ENCODE measurements around the gene SNX30.

DNA sequence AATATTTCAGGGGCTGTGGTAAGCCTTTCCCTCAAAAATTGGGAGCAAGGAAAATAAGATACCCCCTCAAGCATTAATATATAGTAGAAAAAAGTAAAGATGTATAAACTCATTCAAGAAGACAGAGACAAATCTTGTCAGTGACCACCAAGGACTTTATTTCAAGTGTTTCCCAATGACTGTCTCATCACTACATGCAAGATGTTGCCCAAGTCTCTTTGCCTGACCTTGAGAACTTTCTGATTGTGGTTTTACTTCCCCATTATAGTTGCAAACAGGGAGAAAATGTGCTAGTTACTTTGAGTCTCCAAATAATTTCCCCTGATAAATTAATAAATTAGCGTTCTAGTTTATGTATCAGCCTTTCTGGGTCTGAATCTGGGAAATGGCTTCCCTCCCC, 144.1 kb downstream of the SNX30 start:
- TF ChIP-seq POLR2AphosphoS5 (IDR thresholded peaks at IDR 0.05) (no peak), EP300 (IDR thresholded peaks at IDR 0.05) (no peak), POLR2A (IDR thresholded peaks at IDR 0.05) (no peak)
- TF ChIP-seq, protein P1, sequence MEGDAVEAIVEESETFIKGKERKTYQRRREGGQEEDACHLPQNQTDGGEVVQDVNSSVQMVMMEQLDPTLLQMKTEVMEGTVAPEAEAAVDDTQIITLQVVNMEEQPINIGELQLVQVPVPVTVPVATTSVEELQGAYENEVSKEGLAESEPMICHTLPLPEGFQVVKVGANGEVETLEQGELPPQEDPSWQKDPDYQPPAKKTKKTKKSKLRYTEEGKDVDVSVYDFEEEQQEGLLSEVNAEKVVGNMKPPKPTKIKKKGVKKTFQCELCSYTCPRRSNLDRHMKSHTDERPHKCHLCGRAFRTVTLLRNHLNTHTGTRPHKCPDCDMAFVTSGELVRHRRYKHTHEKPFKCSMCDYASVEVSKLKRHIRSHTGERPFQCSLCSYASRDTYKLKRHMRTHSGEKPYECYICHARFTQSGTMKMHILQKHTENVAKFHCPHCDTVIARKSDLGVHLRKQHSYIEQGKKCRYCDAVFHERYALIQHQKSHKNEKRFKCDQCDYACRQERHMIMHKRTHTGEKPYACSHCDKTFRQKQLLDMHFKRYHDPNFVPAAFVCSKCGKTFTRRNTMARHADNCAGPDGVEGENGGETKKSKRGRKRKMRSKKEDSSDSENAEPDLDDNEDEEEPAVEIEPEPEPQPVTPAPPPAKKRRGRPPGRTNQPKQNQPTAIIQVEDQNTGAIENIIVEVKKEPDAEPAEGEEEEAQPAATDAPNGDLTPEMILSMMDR (IDR thresholded peaks at IDR 0.05): no peak

All from sigmoid colon (tissue), 4 donors.